Stomach smooth muscle (tissue), 2 donors: ENCODE measurements around the gene HRH2.

ENCODE experiments used
- H3K27ac ChIP-seq: one replicate; pipeline ENCODE4 v1.7.0; 2013; ENCODE audit warnings: mild to moderate bottlenecking, low read length, inconsistent platforms
- H3K27me3 ChIP-seq, 2 donors: one replicate each; pipeline ENCODE4 v1.7.0; 2013; ENCODE audit warnings: low read length in 2 of 2; ENCODE audit not compliant: insufficient read depth in 2 of 2, control insufficient read depth in 1 of 2
- H3K36me3 ChIP-seq, 2 donors: one replicate each; pipeline ENCODE4 v1.7.0; 2013; ENCODE audit warnings: low read length in 2 of 2; ENCODE audit not compliant: control insufficient read depth in 2 of 2, insufficient read depth in 2 of 2
- H3K4me1 ChIP-seq: one replicate; pipeline ENCODE4 v1.7.0; 2013; ENCODE audit warnings: low read length; ENCODE audit not compliant: control insufficient read depth, insufficient read depth
- H3K4me3 ChIP-seq, 2 donors: one replicate each; pipeline ENCODE4 v1.7.0; 2013; ENCODE audit warnings: low read length in 2 of 2
- H3K9ac ChIP-seq, 2 donors: one replicate each; pipeline ENCODE4 v1.7.0; 2013; ENCODE audit warnings: low read length in 2 of 2, mild to moderate bottlenecking in 1 of 2
- H3K9me3 ChIP-seq, 2 donors: one replicate each; pipeline ENCODE4 v1.7.0; 2013; ENCODE audit warnings: low read length in 2 of 2; ENCODE audit not compliant: control insufficient read depth in 2 of 2
- donor health status: healthy.
- donor health status: Pancreatic carcinoma.

Gene HRH2

DNA sequence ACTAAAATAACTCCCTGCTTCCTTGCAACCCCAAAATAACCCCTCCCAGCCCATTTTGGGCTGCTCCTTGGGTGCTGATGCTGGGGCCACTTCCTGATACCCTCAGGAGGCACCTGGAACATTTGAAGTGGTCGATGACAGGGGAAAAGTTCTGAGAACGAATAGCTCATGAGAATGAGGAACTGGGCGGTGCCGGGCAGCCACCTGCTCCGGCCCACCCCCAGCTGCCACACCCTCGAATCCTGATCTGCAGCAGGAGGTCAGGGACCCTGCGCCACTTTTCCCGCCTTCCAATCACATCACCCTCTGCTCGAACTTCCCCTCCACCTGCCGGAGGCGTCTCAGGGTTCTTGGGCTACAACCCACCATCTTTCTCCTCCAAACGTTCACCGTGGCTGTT, 19.7 kb downstream of the HRH2 start:
- no peak overlapping the region for H3K27ac ChIP-seq
- H3K4me3 ChIP-seq = no peak overlapping the region
- H3K36me3 ChIP-seq = no peaks in the 10 kb centered on the region
- peaks cover 0 to 7% of the 10 kb centered on the region in 2 donors for H3K27me3 ChIP-seq
- H3K4me1 ChIP-seq = peaks cover 2% of the 10 kb centered on the region
- no peaks in the 10 kb centered on the region for H3K9me3 ChIP-seq
- H3K9ac ChIP-seq = no peak overlapping the region

DNA sequence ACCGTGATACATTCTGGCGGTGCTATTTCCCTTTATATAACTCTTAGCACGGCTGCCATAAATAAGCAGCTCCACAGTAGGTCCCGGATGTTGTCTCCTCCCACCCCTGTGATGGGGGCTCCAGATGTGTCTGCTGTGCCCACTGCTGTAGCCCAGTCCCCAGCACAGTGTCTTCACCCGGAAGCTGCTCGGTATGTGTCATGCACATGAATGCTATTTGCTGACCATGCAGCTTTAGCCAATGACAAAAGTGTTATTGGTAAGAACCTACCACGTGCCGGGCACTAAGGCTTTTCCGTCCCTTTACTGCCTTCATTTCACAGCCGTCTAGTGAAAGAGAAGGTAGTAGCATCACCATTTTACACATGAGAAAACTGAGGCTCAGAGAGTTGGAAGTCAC, 20.2 kb downstream of the HRH2 start:
- H3K27ac ChIP-seq = no peak overlapping the region
- peaks cover 2% of the 10 kb centered on the region for H3K4me1 ChIP-seq
- H3K4me3 ChIP-seq = no peak overlapping the region
- H3K27me3 ChIP-seq = peaks cover 0 to 7% of the 10 kb centered on the region in 2 donors
- H3K9ac ChIP-seq = no peak overlapping the region
- H3K9me3 ChIP-seq = no peaks in the 10 kb centered on the region
- H3K36me3 ChIP-seq = no peaks in the 10 kb centered on the region

GRCh38 chr5:175679411-175679810, 21.5 kb downstream of the HRH2 start:
- Histone ChIP-seq H3K9me3 (no peaks in the 10 kb centered on the region), H3K27ac (no peak overlapping the region), H3K4me1 (peaks cover 2% of the 10 kb centered on the region), H3K9ac (no peak overlapping the region), H3K27me3 (peaks cover 0 to 9% of the 10 kb centered on the region in 2 donors), H3K36me3 (no peaks in the 10 kb centered on the region), H3K4me3 (no peak overlapping the region)

DNA sequence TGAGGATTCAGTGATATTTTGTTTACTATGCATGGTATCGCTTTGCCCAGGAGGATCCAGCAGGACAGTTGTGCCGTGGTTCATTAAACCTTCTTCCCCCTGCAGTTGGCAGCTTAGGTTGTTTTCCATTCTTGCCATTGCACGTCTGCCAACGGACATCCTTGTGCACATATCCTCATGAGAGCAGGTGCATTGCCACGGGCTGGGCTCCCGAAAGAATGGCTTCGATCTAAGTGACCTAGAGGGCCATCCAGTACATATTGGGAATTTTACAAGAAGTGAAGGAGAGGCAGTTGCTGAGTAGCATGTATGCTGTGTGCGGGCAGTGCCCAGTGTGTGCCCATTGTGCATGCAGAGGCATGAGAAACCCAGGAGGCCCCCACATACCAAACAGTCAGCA, 22.1 kb downstream of the HRH2 start:
- Histone ChIP-seq H3K27me3 (peaks cover 0 to 8% of the 10 kb centered on the region in 2 donors), H3K9ac (no peak overlapping the region), H3K36me3 (no peaks in the 10 kb centered on the region), H3K27ac (no peak overlapping the region), H3K9me3 (peaks cover 0 to under 1% of the 10 kb centered on the region in 2 donors), H3K4me3 (no peak overlapping the region), H3K4me1 (peaks cover 2% of the 10 kb centered on the region)

- no peaks in the 10 kb centered on the region for H3K36me3 ChIP-seq
- no peak overlapping the region for H3K9ac ChIP-seq
- no peak overlapping the region for H3K27ac ChIP-seq
- peaks cover 0 to 7% of the 10 kb centered on the region in 2 donors for H3K27me3 ChIP-seq
- H3K9me3 ChIP-seq = peaks cover 0 to 2% of the 10 kb centered on the region in 2 donors
- H3K4me1 ChIP-seq = peaks cover 2% of the 10 kb centered on the region
- no peak overlapping the region for H3K4me3 ChIP-seq
Observed at GRCh38 chr5:175680463-175680862, 22.6 kb downstream of the HRH2 start.

DNA sequence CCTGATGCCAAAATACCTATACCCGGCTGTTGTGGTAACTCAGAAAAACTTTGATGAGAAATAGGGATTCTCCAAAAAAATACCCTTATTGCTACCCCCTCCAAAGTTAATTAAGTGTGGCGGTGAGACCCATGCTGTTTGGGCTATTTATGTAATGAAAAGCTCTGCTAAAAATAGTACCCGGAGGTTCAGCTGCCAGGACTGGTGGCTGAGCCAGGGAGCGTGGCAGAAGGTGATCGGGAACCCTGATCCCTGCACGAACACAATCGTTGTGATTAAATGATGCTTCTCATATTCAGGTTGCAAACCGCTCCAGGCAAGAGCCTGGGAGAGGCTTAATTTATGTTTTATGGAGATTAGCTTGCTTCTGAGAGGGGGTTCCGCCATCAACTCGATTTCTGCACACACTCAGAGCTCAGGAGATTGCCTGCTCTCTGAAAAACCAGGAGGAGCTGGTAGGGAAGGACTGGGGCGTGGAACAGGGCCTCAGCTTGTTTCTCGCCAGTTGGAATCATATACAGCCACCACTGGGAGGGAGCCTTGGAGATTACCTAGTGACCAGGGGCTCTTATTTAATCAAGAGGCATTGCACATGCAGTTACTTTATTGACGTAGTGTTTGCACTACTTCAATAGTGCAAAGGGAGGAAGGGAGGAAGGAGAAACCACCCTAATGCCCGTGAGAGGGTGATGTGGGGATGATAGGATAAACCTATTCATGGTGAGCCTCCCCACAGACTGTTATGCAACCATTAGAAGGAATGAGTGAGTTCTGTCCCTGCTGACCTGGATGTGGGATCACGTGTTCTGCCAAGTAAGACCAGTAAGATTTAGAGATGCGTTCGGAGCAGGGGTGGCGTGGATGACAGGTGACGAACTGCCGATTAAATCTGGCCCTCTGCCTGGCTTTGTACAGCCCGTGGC, 23.4 kb downstream of the HRH2 start:
- no peak overlapping the region for H3K4me3 ChIP-seq
- H3K27ac ChIP-seq = no peak overlapping the region
- peaks cover 0 to 2% of the 10 kb centered on the region in 2 donors for H3K9me3 ChIP-seq
- H3K27me3 ChIP-seq = peaks cover 0 to 10% of the 10 kb centered on the region in 2 donors
- no peak overlapping the region for H3K9ac ChIP-seq
- peaks cover 2% of the 10 kb centered on the region for H3K4me1 ChIP-seq
- H3K36me3 ChIP-seq = no peaks in the 10 kb centered on the region

DNA sequence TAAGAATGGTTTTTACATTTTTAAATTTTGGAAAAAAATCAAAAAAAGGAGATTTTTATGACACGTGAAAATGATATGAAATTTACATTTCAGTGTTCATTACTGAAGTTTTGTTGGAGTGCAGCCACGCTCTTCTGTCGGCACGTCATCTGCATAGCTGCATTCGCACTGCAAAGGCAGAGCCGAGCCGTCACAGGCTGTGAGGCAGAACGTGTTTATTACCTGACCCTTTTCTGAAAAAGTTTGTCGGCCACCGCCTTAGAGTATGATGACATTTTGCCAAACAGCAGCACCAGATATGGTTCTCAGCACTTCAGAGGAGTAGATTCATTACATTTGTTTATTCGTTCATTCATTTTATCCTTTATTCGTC, 24.1 kb downstream of the HRH2 start:
- Histone ChIP-seq H3K4me3 (no peak overlapping the region), H3K9ac (no peak overlapping the region), H3K9me3 (peaks cover 0 to 2% of the 10 kb centered on the region in 2 donors), H3K4me1 (peaks cover 2% of the 10 kb centered on the region), H3K27ac (no peak overlapping the region), H3K27me3 (peaks cover under 1 to 13% of the 10 kb centered on the region in 2 donors), H3K36me3 (no peaks in the 10 kb centered on the region)

- Histone ChIP-seq H3K9ac (no peak overlapping the region), H3K4me1 (peaks cover 2% of the 10 kb centered on the region), H3K9me3 (peaks cover under 1 to 2% of the 10 kb centered on the region in 2 donors), H3K27ac (no peak overlapping the region), H3K4me3 (no peak overlapping the region), H3K27me3 (peaks cover 4 to 13% of the 10 kb centered on the region in 2 donors), H3K36me3 (no peaks in the 10 kb centered on the region)
Observed at GRCh38 chr5:175682664-175683063, 24.8 kb downstream of the HRH2 start.

- peaks cover 2% of the 10 kb centered on the region for H3K4me1 ChIP-seq
- H3K9me3 ChIP-seq = peaks cover 2 to 5% of the 10 kb centered on the region in 2 donors
- no peak overlapping the region for H3K4me3 ChIP-seq
- H3K27me3 ChIP-seq = peaks cover 4 to 13% of the 10 kb centered on the region in 2 donors
- no peak overlapping the region for H3K9ac ChIP-seq
- no peak overlapping the region for H3K27ac ChIP-seq
- no peaks in the 10 kb centered on the region for H3K36me3 ChIP-seq
Observed at GRCh38 chr5:175683231-175683630, 25.4 kb downstream of the HRH2 start.

DNA sequence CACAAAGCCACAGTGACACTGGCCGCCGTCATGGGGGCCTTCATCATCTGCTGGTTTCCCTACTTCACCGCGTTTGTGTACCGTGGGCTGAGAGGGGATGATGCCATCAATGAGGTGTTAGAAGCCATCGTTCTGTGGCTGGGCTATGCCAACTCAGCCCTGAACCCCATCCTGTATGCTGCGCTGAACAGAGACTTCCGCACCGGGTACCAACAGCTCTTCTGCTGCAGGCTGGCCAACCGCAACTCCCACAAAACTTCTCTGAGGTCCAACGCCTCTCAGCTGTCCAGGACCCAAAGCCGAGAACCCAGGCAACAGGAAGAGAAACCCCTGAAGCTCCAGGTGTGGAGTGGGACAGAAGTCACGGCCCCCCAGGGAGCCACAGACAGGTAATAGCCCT, 26.1 kb downstream of the HRH2 start:
- peaks cover 2% of the 10 kb centered on the region for H3K4me1 ChIP-seq
- H3K27ac ChIP-seq = no peak overlapping the region
- H3K9me3 ChIP-seq = peaks cover 2 to 5% of the 10 kb centered on the region in 2 donors
- H3K27me3 ChIP-seq = peaks cover 4 to 13% of the 10 kb centered on the region in 2 donors
- no peak overlapping the region for H3K9ac ChIP-seq
- no peak overlapping the region for H3K4me3 ChIP-seq
- H3K36me3 ChIP-seq = no peaks in the 10 kb centered on the region

GRCh38 chr5:175684931-175685330, 27.1 kb downstream of the HRH2 start:
- H3K4me1 ChIP-seq = peaks cover 2% of the 10 kb centered on the region
- no peak overlapping the region for H3K4me3 ChIP-seq
- H3K27me3 ChIP-seq = peaks cover 7 to 8% of the 10 kb centered on the region in 2 donors
- peaks cover 2 to 5% of the 10 kb centered on the region in 2 donors for H3K9me3 ChIP-seq
- H3K9ac ChIP-seq = no peak overlapping the region
- H3K36me3 ChIP-seq = no peaks in the 10 kb centered on the region
- no peak overlapping the region for H3K27ac ChIP-seq
